K562 (cell line): ENCODE data around the gene PRRT1. TPM values are rescaled to one million over a fixed set of nuclear protein-coding genes. Genes with fewer than 3 reads are reported as not detected.

Experiments used
- ADNP ChIP-seq: fragments of 200-800 bp; sonication (Bioruptor generic); IDR thresholded peaks from 2 replicates; pipeline ENCODE4 v1.6.1; 2016; ENCODE audit warnings: missing genetic modification characterization, missing compliant biosample characterization
- CBX3 ChIP-seq, 2 experiments: IDR thresholded peaks; 1 replicate in 1 of 2; 2 replicates in 1 of 2; pipeline ENCODE4 v1.6.1; 2012; ENCODE audit warnings: inconsistent platforms in 2 of 2, low read length in 2 of 2, borderline replicate concordance in 1 of 2, control low read depth in 1 of 2
- CHCHD3 ChIP-seq: fragments of 250-450 bp; sonication (Bioruptor Pico); IDR thresholded peaks from 2 replicates; pipeline ENCODE4 v2.1.2; 2022; ENCODE audit warnings: mild to moderate bottlenecking
- CHD2 ChIP-seq: IDR thresholded peaks from 2 replicates; pipeline ENCODE4 v1.6.1; 2011; ENCODE audit warnings: low read depth, low read length
- CSDE1 ChIP-seq, 2 experiments: fragments of 450-650 bp; IDR thresholded peaks; 2 replicates each; pipeline ENCODE4 v1.6.1; 2016; ENCODE audit warnings: mild to moderate bottlenecking in 1 of 2
- ETV5 ChIP-seq: sonication (generic); formaldehyde crosslinking; IDR thresholded peaks from 2 replicates; pipeline ENCODE4 v1.4.0; 2020; ENCODE audit warnings: low read depth, mild to moderate bottlenecking, missing genetic modification reagents
- GATAD2B ChIP-seq: fragments of 450-650 bp; IDR thresholded peaks from 2 replicates; pipeline ENCODE4 v1.6.1; 2017; ENCODE audit warnings: mild to moderate bottlenecking, borderline replicate concordance
- GTF2E2 ChIP-seq: fragments of 200-800 bp; sonication (Bioruptor generic); IDR thresholded peaks from 2 replicates; pipeline ENCODE4 v1.6.1; 2016; ENCODE audit warnings: missing genetic modification characterization, missing compliant biosample characterization
- KLF1 ChIP-seq: fragments of 450-650 bp; IDR thresholded peaks from 2 replicates; pipeline ENCODE4 v1.6.1; 2016; ENCODE audit warnings: missing genetic modification characterization, missing compliant biosample characterization
- MCM3 ChIP-seq: fragments of 450-650 bp; IDR thresholded peaks from 2 replicates; pipeline ENCODE4 v1.6.1; 2016
- MYBL2 ChIP-seq, 2 experiments: fragments of 450-650 bp in 1 of 2; sonication (generic) in 1 of 2; formaldehyde crosslinking in 1 of 2; IDR thresholded peaks; 2 replicates each; pipeline versions ENCODE4 v1.6.1 to v1.8.1; 2017 to 2022; ENCODE audit warnings: borderline replicate concordance in 1 of 2, inconsistent platforms in 1 of 2, low read depth in 1 of 2, mild to moderate bottlenecking in 1 of 2, missing genetic modification reagents in 1 of 2, moderate library complexity in 1 of 2
- NFRKB ChIP-seq: fragments of 450-650 bp; IDR thresholded peaks from 2 replicates; pipeline ENCODE4 v1.6.1; 2016; ENCODE audit warnings: low read depth
- RBM14 ChIP-seq: fragments of 200-400 bp; formaldehyde crosslinking; IDR thresholded peaks from 2 replicates; pipeline ENCODE4 v1.6.1; 2018; ENCODE audit warnings: low read depth, mild to moderate bottlenecking, low read length, moderate library complexity, borderline replicate concordance; ENCODE audit not compliant: insufficient read depth
- SREBF1 ChIP-seq: fragments of 150-350 bp; IDR thresholded peaks from 2 replicates; pipeline ENCODE4 v1.6.1; 2014; ENCODE audit warnings: antibody characterized with exemption, low read depth, low read length, borderline replicate concordance
- ZNF12 ChIP-seq: sonication (generic); formaldehyde crosslinking; IDR thresholded peaks from 2 replicates; pipeline ENCODE4 v1.4.0; 2020; ENCODE audit warnings: mild to moderate bottlenecking, missing genetic modification reagents
- ZNF263 ChIP-seq: sonication (generic); formaldehyde crosslinking; IDR thresholded peaks from 2 replicates; pipeline ENCODE4 v1.8.0; 2022; ENCODE audit warnings: mild to moderate bottlenecking, missing genetic modification reagents, borderline replicate concordance
- ZNF764 ChIP-seq: fragments of 250-450 bp; sonication (Bioruptor Pico); IDR thresholded peaks from 2 replicates; pipeline ENCODE4 v1.4.0; 2020; ENCODE audit warnings: low read depth, mild to moderate bottlenecking, moderate library complexity
- ZNF780A ChIP-seq: fragments of 250-450 bp; sonication (Bioruptor Pico); IDR thresholded peaks from 2 replicates; pipeline ENCODE4 v1.5.0; 2021; ENCODE audit warnings: mild to moderate bottlenecking
- polyA plus RNA-seq, 8 experiments: library from polyadenylated mRNA; depleted of rRNA in 4 of 8; stranded (reverse) in 5 of 8; unstranded in 3 of 8; fragments of >200 nt; fragmentation: Nextera tagmentation in 2 of 8; fragmentation: Illumina TruSeq in 1 of 8; extraction: Ambion mirVana in 2 of 8; extraction: Trizol in 1 of 8; gene quantifications; 2 replicates each; pipeline versions ENCODE4 v1.2.1 to v1.2.3, GENCODE V29; 2011 to 2014; ENCODE audit warnings: inconsistent platforms in 1 of 8, missing spikeins in 1 of 8
- total RNA-seq, 7 experiments: library from RNA; depleted of rRNA in 6 of 7; stranded (reverse); fragments of >200 nt in 6 of 7; fragmentation: Illumina TruSeq in 2 of 7; extraction: Trizol in 2 of 7; gene quantifications; 2 replicates each; pipeline versions ENCODE4 v1.2.1 to v1.2.3, GENCODE V29; 2011 to 2021; ENCODE audit warnings: low replicate concordance in 1 of 7
- TF ChIP-seq, protein P1 (sequence below): sonication (generic); formaldehyde crosslinking; IDR thresholded peaks from 2 replicates; pipeline ENCODE4 v1.9.0; 2022; ENCODE audit warnings: mild to moderate bottlenecking, missing genetic modification reagents
- TF ChIP-seq, protein P2 (sequence below): fragments of 250-450 bp; sonication (Bioruptor Pico); IDR thresholded peaks from 2 replicates; pipeline ENCODE4 v1.5.0; 2021
- TF ChIP-seq, protein P3 (sequence below): sonication (generic); IDR thresholded peaks from 2 replicates; pipeline ENCODE4 v1.6.1; 2016
- TF ChIP-seq, protein P4 (sequence below): fragments of 250-450 bp; sonication (Bioruptor Pico); IDR thresholded peaks from 2 replicates; pipeline ENCODE4 v1.8.0; 2021; ENCODE audit warnings: mild to moderate bottlenecking, moderate library complexity
- TF ChIP-seq, protein P5 (sequence below): IDR thresholded peaks from 2 replicates; pipeline ENCODE4 v1.6.1; 2014; ENCODE audit warnings: antibody characterized with exemption

Gene PRRT1
- total and polyA plus RNA-seq, 9 of the 15 experiments (the other 6 are each of a cell fraction or from before 2014, with no cell fraction given): 0.14 to 3.5 (median 0.41) TPM

DNA sequence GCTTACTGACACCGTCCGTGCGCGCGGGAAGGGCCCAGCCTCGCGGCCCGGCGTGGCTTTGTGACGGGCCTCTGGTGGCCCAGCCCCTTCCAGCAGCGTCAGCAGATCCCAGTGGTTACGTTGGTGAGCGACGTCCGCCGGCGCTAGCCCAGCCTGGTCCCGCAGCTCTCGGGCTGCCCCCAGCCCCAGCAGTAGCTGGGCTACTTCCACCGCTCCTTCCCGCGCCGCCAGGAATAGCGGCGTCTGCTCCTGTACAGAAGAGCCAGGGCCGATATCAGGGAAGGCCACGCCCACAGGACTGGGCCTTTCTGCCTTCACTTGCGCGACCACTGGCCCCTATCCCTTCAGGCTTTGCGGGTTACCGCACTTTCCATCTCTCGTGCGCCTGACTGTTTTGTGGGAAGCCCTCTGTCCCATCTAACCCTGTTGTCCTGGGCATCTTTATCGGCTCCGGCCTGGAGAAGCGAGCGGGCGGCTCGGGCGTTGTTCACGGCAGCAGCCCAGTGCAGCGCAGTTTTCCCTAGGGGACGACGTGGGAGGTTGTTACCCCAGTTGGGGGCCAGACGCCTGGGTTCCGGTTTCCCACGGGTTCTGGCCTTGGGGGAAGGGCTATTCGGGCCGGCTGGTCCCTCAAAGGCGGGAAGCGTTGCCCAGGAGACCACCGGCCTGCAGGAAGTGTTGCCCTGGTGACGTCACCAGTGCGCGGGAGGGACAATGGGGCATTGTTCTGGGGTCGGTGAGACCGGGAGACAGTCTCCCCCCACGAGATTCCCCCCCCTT lies 44.4 kb upstream of the PRRT1 start (continued):
- TF ChIP-seq, protein P1, sequence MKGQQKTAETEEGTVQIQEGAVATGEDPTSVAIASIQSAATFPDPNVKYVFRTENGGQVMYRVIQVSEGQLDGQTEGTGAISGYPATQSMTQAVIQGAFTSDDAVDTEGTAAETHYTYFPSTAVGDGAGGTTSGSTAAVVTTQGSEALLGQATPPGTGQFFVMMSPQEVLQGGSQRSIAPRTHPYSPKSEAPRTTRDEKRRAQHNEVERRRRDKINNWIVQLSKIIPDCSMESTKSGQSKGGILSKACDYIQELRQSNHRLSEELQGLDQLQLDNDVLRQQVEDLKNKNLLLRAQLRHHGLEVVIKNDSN: peak; percentile 1; the same call in 1 of the 2 replicates
- TF ChIP-seq CSDE1 (IDR thresholded peaks at IDR 0.05) (peak in 1 of 2 experiments; percentile 91; a peak in 2 of 4 replicates), CHCHD3 (CRISPR knock-in tag) (peak; percentile 88; the same call in 1 of the 2 replicates), GTF2E2 (tag) (no peak), CBX3 (IDR thresholded peaks at IDR 0.05; ENCODE audit: borderline replicate concordance in 1 of 2, low read length in 2 of 2) (peak in 1 of 2 experiments; percentile 71; a peak in 1 of 3 replicates), RBM14 (no peak), CHD2 (peak; percentile 59), MCM3 (no peak), KLF1 (no peak), ADNP (tag) (no peak), GATAD2B (peak; percentile 58; the same call in 1 of the 2 replicates), ETV5 (CRISPR knock-in tag) (peak; percentile 18; the same call in 1 of the 2 replicates), NFRKB (peak; percentile 96), MYBL2 (IDR thresholded peaks at IDR 0.05; ENCODE audit: low read depth) (no peak), MYBL2 (CRISPR knock-in tag; IDR thresholded peaks at IDR 0.05; ENCODE audit: borderline replicate concordance) (no peak), ZNF764 (CRISPR knock-in tag) (no peak), ZNF263 (CRISPR knock-in tag) (no peak), ZNF12 (peak; percentile 81; the same call in 1 of the 2 replicates), SREBF1 (no peak), ZNF780A (no peak)
- TF ChIP-seq, protein P2, sequence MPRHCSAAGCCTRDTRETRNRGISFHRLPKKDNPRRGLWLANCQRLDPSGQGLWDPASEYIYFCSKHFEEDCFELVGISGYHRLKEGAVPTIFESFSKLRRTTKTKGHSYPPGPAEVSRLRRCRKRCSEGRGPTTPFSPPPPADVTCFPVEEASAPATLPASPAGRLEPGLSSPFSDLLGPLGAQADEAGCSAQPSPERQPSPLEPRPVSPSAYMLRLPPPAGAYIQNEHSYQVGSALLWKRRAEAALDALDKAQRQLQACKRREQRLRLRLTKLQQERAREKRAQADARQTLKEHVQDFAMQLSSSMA (CRISPR knock-in tag): no peak; the same call in 1 of the 2 replicates
- TF ChIP-seq, protein P3, sequence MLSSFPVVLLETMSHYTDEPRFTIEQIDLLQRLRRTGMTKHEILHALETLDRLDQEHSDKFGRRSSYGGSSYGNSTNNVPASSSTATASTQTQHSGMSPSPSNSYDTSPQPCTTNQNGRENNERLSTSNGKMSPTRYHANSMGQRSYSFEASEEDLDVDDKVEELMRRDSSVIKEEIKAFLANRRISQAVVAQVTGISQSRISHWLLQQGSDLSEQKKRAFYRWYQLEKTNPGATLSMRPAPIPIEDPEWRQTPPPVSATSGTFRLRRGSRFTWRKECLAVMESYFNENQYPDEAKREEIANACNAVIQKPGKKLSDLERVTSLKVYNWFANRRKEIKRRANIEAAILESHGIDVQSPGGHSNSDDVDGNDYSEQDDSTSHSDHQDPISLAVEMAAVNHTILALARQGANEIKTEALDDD: no peak
- TF ChIP-seq, protein P4, sequence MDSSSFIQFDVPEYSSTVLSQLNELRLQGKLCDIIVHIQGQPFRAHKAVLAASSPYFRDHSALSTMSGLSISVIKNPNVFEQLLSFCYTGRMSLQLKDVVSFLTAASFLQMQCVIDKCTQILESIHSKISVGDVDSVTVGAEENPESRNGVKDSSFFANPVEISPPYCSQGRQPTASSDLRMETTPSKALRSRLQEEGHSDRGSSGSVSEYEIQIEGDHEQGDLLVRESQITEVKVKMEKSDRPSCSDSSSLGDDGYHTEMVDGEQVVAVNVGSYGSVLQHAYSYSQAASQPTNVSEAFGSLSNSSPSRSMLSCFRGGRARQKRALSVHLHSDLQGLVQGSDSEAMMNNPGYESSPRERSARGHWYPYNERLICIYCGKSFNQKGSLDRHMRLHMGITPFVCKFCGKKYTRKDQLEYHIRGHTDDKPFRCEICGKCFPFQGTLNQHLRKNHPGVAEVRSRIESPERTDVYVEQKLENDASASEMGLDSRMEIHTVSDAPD (CRISPR knock-in tag): no peak
- TF ChIP-seq, protein P5, sequence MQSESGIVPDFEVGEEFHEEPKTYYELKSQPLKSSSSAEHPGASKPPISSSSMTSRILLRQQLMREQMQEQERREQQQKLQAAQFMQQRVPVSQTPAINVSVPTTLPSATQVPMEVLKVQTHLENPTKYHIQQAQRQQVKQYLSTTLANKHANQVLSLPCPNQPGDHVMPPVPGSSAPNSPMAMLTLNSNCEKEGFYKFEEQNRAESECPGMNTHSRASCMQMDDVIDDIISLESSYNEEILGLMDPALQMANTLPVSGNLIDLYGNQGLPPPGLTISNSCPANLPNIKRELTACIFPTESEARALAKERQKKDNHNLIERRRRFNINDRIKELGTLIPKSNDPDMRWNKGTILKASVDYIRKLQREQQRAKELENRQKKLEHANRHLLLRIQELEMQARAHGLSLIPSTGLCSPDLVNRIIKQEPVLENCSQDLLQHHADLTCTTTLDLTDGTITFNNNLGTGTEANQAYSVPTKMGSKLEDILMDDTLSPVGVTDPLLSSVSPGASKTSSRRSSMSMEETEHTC: 0 out of 2 replicates have a peak, but pooled peaks have one; percentile 43
